ENCODE measurements around the gene NKAPL. TPM values are rescaled to one million over a fixed set of nuclear protein-coding genes. Genes with fewer than 3 reads are reported as not detected.

NKAPL gene
- total and polyA plus RNA-seq, 2 of the 13 experiments (the other 11 are each of a cell fraction or from before 2014, with no cell fraction given), result not detected

DNA sequence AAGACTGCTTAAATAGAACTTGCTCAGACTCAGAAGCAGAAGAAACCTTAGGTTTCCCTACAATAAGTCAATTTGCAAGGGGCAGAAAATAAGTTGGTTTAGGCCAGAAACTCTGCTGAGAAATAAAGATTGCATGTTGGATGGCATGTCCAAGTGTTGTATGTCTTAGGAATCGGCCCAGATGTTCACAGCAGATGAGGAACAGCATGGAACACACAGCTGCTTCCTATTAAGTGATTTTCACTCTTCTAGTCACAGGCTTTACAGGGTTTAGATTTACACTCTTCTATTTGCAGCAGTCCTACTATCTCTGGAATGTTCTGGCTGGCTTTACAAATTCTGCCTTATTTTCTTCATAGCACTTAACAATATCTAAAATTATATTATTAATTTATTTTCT, 10.2 kb upstream of the NKAPL start (continued):
- TF ChIP-seq, protein P1, sequence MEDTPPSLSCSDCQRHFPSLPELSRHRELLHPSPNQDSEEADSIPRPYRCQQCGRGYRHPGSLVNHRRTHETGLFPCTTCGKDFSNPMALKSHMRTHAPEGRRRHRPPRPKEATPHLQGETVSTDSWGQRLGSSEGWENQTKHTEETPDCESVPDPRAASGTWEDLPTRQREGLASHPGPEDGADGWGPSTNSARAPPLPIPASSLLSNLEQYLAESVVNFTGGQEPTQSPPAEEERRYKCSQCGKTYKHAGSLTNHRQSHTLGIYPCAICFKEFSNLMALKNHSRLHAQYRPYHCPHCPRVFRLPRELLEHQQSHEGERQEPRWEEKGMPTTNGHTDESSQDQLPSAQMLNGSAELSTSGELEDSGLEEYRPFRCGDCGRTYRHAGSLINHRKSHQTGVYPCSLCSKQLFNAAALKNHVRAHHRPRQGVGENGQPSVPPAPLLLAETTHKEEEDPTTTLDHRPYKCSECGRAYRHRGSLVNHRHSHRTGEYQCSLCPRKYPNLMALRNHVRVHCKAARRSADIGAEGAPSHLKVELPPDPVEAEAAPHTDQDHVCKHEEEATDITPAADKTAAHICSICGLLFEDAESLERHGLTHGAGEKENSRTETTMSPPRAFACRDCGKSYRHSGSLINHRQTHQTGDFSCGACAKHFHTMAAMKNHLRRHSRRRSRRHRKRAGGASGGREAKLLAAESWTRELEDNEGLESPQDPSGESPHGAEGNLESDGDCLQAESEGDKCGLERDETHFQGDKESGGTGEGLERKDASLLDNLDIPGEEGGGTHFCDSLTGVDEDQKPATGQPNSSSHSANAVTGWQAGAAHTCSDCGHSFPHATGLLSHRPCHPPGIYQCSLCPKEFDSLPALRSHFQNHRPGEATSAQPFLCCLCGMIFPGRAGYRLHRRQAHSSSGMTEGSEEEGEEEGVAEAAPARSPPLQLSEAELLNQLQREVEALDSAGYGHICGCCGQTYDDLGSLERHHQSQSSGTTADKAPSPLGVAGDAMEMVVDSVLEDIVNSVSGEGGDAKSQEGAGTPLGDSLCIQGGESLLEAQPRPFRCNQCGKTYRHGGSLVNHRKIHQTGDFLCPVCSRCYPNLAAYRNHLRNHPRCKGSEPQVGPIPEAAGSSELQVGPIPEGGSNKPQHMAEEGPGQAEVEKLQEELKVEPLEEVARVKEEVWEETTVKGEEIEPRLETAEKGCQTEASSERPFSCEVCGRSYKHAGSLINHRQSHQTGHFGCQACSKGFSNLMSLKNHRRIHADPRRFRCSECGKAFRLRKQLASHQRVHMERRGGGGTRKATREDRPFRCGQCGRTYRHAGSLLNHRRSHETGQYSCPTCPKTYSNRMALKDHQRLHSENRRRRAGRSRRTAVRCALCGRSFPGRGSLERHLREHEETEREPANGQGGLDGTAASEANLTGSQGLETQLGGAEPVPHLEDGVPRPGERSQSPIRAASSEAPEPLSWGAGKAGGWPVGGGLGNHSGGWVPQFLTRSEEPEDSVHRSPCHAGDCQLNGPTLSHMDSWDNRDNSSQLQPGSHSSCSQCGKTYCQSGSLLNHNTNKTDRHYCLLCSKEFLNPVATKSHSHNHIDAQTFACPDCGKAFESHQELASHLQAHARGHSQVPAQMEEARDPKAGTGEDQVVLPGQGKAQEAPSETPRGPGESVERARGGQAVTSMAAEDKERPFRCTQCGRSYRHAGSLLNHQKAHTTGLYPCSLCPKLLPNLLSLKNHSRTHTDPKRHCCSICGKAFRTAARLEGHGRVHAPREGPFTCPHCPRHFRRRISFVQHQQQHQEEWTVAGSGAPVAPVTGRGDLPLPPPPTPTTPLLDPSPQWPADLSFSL (CRISPR knock-in tag; IDR thresholded peaks at IDR 0.05), result no peak
- TF ChIP-seq ZNF124 (CRISPR knock-in tag; IDR thresholded peaks at IDR 0.05), result no peak

- no peak overlapping the region for H2AFZ ChIP-seq (ENCODE audit: low read length)
- H3K27ac ChIP-seq (ENCODE audit: extremely low read length, insufficient read depth, low read length), result no peak overlapping the region
- no peak for DNase-seq (ENCODE audit: low spot score)
- intact Hi-C loops (cut with micrococcal nuclease; ENCODE audit: unreplicated experiment) (no loop called here), in situ Hi-C loops (cut with HindIII; ENCODE audit: extremely low pct_ligation_motif_present, low pct_unique_long_range_greater_than_20kb) (loop anchor here (5.0 kb wide), 1 partner anchor 113 kb away; no protein-coding TSS in a partner anchor)
- POLR2A ChIA-PET, result interaction anchor here (1.0 to 1.8 kb wide), 3 partner anchors 16 to 109 kb away, joined by 3 to 4 read pairs (median 4); partner anchors contain the start of genes PGBD1, ZKSCAN8 and ZSCAN26
- TF ChIP-seq NFYC (CRISPR knock-in tag; IDR thresholded peaks at IDR 0.05) (no peak), ZNF12 (CRISPR knock-in tag; IDR thresholded peaks at IDR 0.05) (0 out of 2 replicates have a peak, but pooled peaks have one; percentile 57), ZNF83 (CRISPR knock-in tag; IDR thresholded peaks at IDR 0.05; ENCODE audit: borderline replicate concordance) (no peak), ZNF703 (CRISPR knock-in tag; IDR thresholded peaks at IDR 0.05; ENCODE audit: borderline replicate concordance) (no peak)
- H3K4me1 ChIP-seq (ENCODE audit: insufficient read depth, low read length), result peaks cover 27% of the 10 kb centered on the region
- no peaks in the 10 kb centered on the region; a peak in 1 of 5 replicates for H3K27me3 ChIP-seq (ENCODE audit: control insufficient read depth in 1 of 2, insufficient read depth in 2 of 2, low read length in 2 of 2)
- BruUV-seq (replicated peaks), result no TSS peak
- peak overlapping the region; percentile 79; the same call in 1 of the 2 replicates for H3K9ac ChIP-seq (ENCODE audit: insufficient read depth, low read depth, low read length)
- H3K4me3 ChIP-seq (replicated peaks in 1 of 3; ENCODE audit: insufficient read depth in 1 of 3, low read depth in 2 of 3, low read length in 3 of 3), result peak overlapping the region; percentile 85 to 98 (median 97); a peak in 4 of 6 replicates
- peak overlapping the region; percentile 95 for H3K4me2 ChIP-seq (ENCODE audit: low read depth, low read length)
- H3K9me3 ChIP-seq (ENCODE audit: low read length), result no peaks in the 10 kb centered on the region
- no peaks in the 10 kb centered on the region for H4K20me1 ChIP-seq (ENCODE audit: insufficient read depth, low read length)
- no peak for FAIRE-seq
- H3K36me3 ChIP-seq (replicated peaks in 1 of 2; ENCODE audit: control insufficient read depth in 1 of 2, insufficient read depth in 2 of 2, low read length in 2 of 2), result peaks cover 7 to 24% of the 10 kb centered on the region in 2 experiments
- 71% methylated on average over 2 of the region's 2 CpGs for WGBS (ENCODE audit: low lambda C conversion rate)
- CTCF ChIA-PET (ENCODE audit: low intra/inter-chr PET ratio, low total read pairs), result no interaction called here
- peaks cover 11% of the 10 kb centered on the region for H3K79me2 ChIP-seq (ENCODE audit: insufficient read depth, low read length)
- ATAC-seq, result no peak
Measured at GRCh38 chr6:28250747-28251146, 8.3 kb upstream of the NKAPL start.

Measured in HepG2 (cell line).